GM19193 (cell line): ENCODE results near the gene THAP4.
A peak's percentile ranks its signal among the peaks of the same experiment; 100 is the strongest.

Experiments
- POLR2A ChIP-seq: IDR thresholded peaks from 4 replicates; pipeline ENCODE4 v1.6.1; 2011; ENCODE audit not compliant: insufficient read depth, insufficient read length; ENCODE audit errors: extremely low read depth

THAP4 gene

GRCh38 chr2:241637018-241637794 is at the start of gene THAP4, which contains the start of gene ATG4B:
Gene THAP4, minus strand, starts transcription at chr2:241637158. Its CDS starts 141 bp downstream, at chr2:241637017.
Gene ATG4B, plus strand, starts transcription at chr2:241637693. Its CDS starts 22 bp downstream, at chr2:241637715.
- TF ChIP-seq POLR2A: peak; percentile 81

GRCh38 chr2:241686324-241686649 is 49.3 kb upstream of the THAP4 start:
- no peak for TF ChIP-seq POLR2A

- TF ChIP-seq POLR2A: no peak
Observed at GRCh38 chr2:241680827-241681599, 44.1 kb upstream of the THAP4 start.

- no peak for TF ChIP-seq POLR2A
Observed at GRCh38 chr2:241680044-241680443, 43.1 kb upstream of the THAP4 start.

GRCh38 chr2:241678784-241679540 is 42.0 kb upstream of the THAP4 start:
- no peak for TF ChIP-seq POLR2A

GRCh38 chr2:241678307-241678706 is 41.3 kb upstream of the THAP4 start:
- TF ChIP-seq POLR2A: no peak

- TF ChIP-seq POLR2A: no peak
Observed at GRCh38 chr2:241677392-241677791, 40.4 kb upstream of the THAP4 start.

GRCh38 chr2:241676665-241677064 is 39.7 kb upstream of the THAP4 start:
- TF ChIP-seq POLR2A: no peak

GRCh38 chr2:241675885-241676284 is 38.9 kb upstream of the THAP4 start:
- TF ChIP-seq POLR2A: no peak

- TF ChIP-seq POLR2A: no peak
Observed at GRCh38 chr2:241673797-241674725, 37.1 kb upstream of the THAP4 start.

- TF ChIP-seq POLR2A: no peak
Observed at GRCh38 chr2:241673189-241673663, 36.3 kb upstream of the THAP4 start.

GRCh38 chr2:241672243-241673188 is 35.6 kb upstream of the THAP4 start:
- no peak for TF ChIP-seq POLR2A
